Measurements from ENCODE around the gene COQ10A.

COQ10A gene

DNA sequence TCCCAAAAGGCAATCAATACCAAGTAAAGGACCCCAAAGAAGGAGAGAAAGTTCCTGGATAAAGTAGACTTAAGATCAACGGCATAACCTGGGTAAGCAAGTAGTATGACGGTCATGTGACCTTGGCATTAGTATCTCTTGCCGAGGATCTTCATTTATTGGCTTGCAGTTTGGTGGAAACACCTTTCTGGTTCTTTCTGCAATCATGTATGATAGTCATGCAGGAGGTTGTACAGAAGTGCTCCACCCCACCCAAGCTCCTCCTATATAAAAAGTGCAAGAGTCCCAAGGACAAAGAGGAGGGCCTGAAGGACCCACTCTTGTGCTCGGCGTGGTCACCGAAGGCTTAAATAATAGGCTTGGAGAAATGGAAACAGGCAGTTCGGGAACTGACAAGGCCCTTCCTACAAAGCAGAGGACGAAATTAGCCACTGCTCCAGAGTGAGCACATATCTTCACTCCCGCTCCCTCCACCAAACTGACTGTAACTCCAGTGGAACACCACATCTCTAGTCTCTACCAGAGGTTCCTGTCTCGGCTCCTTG is 32.6 kb downstream of the COQ10A start:
- H3K9ac ChIP-seq (ENCODE audit: low read length): peak overlapping the region; percentile 94
- H3K9me2 ChIP-seq (replicated peaks; ENCODE audit: insufficient read depth, low read length): no peaks in the 10 kb centered on the region
- H3K9me3 ChIP-seq (ENCODE audit: insufficient read depth, low read length): no peaks in the 10 kb centered on the region
- TF ChIP-seq EZH2phosphoT487 (conservative IDR thresholded peaks at IDR 0.05; ENCODE audit: low read length): no peak
- TF ChIP-seq, protein P1, sequence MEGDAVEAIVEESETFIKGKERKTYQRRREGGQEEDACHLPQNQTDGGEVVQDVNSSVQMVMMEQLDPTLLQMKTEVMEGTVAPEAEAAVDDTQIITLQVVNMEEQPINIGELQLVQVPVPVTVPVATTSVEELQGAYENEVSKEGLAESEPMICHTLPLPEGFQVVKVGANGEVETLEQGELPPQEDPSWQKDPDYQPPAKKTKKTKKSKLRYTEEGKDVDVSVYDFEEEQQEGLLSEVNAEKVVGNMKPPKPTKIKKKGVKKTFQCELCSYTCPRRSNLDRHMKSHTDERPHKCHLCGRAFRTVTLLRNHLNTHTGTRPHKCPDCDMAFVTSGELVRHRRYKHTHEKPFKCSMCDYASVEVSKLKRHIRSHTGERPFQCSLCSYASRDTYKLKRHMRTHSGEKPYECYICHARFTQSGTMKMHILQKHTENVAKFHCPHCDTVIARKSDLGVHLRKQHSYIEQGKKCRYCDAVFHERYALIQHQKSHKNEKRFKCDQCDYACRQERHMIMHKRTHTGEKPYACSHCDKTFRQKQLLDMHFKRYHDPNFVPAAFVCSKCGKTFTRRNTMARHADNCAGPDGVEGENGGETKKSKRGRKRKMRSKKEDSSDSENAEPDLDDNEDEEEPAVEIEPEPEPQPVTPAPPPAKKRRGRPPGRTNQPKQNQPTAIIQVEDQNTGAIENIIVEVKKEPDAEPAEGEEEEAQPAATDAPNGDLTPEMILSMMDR (IDR thresholded peaks at IDR 0.05; ENCODE audit: insufficient read depth, low read length, poor library complexity, severe bottlenecking): no peak
- peaks cover 58% of the 10 kb centered on the region for H3K79me2 ChIP-seq (ENCODE audit: insufficient read depth, low read length)
- H3K4me2 ChIP-seq (ENCODE audit: low read depth, low read length, poor library complexity, severe bottlenecking): peak overlapping the region; percentile 67
- no peaks in the 10 kb centered on the region for H3K27me3 ChIP-seq (ENCODE audit: low read length)
- peak overlapping the region; percentile 77 for H3K27ac ChIP-seq (ENCODE audit: low read depth, low read length)
- H3K36me3 ChIP-seq (ENCODE audit: low read length): peaks cover 12% of the 10 kb centered on the region; the same call in 1 of the 2 replicates
- H2AFZ ChIP-seq (ENCODE audit: low read depth, low read length, severe bottlenecking): peak overlapping the region; percentile 28
- no peaks in the 10 kb centered on the region for H4K20me1 ChIP-seq (ENCODE audit: low read depth, low read length)
- peak overlapping the region; percentile 94 for H3K4me3 ChIP-seq (ENCODE audit: insufficient read depth, low read length, poor library complexity, severe bottlenecking)
- H3F3A ChIP-seq (ENCODE audit: insufficient read depth): peaks cover 9% of the 10 kb centered on the region

DNA sequence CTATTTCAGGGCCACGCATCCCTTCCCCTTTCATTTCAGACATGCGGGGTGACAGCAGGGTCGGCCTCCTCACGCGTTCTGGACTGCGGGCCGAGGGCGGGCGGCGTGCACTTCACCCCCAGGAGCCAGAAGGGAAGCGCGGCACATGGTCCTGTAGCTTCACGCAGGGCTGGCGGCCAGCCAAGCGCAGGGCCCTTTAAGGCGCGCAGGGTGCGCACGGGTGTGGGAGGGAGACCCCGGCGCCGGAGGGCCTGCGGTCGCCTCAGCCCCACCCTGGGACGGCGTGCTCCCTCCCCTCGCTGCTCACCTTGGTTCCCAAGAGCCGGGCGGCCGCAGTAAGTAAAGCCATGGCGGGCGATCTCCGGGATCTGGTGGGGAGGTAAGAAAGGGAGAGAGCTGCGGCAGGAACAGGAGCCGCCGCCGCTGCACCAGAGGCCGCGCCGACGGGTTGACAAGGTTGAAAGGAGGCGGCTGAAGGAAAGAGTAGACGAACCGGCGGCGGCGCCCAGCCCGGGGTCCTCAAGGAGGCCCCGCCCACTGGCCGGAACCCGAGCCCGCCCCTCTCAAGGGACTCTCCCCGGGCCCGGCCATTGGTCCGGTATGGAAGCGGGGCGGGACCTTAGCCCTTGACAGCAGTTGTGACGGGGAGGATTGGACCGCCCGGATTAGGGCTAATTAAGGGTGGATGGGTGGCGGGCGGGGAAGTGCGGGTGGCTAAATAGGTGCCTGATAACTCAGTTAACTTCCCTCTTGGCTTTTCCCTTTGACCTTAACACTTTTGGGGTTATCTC is 33.3 kb downstream of the COQ10A start, which contains the start of gene CS:
CS (minus strand) TSS at position 478 of the 791 bp plus-strand sequence; CDS start at position 349, 129 bp downstream.
- H3K9me3 ChIP-seq (ENCODE audit: insufficient read depth, low read length): no peaks in the 10 kb centered on the region
- peak within 1 kb of the TSS; percentile 61 for H2AFZ ChIP-seq (ENCODE audit: low read depth, low read length, severe bottlenecking)
- peaks cover 52% of the 10 kb centered on the region for H3K79me2 ChIP-seq (ENCODE audit: insufficient read depth, low read length)

DNA sequence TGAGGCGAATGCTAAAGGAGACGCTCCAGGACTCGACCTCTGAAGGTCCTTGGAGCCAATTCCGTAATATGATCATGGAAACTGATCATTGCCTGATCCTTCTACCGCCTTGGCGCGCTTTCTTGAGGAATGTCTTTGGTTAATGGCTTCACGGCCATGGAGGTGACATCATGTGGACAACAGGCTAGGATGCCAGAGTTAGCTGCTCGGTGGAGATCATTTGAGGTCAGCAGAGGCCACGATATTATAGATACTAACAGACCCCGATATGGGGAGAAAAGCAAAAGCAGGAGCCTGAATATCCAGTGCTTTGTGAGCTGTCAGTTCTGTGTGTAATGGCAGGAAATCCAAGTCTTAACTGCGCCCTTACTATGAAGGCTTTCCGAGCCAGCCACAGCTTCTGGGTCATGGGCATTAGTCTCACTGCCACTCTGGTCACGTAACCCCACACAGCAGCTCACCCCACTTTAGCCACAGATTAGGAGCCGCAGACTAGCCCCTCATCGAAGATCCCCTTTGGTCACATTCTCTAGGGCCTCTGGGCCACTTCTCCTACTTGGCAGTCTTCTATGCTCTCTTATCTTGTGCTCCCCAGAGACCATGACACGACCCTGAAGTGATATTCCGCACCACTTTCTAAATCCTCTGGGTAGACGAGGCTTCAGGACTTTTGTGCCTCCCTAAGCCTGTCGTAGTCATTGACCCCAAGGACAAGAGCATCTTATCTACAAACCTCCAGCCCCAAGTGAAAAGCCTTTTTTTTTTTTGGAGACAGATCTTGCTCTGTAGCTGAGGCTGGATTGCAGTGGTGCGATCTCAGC is 34.1 kb downstream of the COQ10A start:
- no peaks in the 10 kb centered on the region for H4K20me1 ChIP-seq (ENCODE audit: low read depth, low read length)
- H3K9me2 ChIP-seq (replicated peaks; ENCODE audit: insufficient read depth, low read length): no peaks in the 10 kb centered on the region
- peak overlapping the region; percentile 77 for H3K27ac ChIP-seq (ENCODE audit: low read depth, low read length)
- peak overlapping the region; percentile 94 for H3K9ac ChIP-seq (ENCODE audit: low read length)
- peak overlapping the region; percentile 98 for H3K4me2 ChIP-seq (ENCODE audit: low read depth, low read length, poor library complexity, severe bottlenecking)
- no peaks in the 10 kb centered on the region for H3K9me3 ChIP-seq (ENCODE audit: insufficient read depth, low read length)
- H3K4me3 ChIP-seq (ENCODE audit: insufficient read depth, low read length, poor library complexity, severe bottlenecking): peak overlapping the region; percentile 83
- H2AFZ ChIP-seq (ENCODE audit: low read depth, low read length, severe bottlenecking): peak overlapping the region; percentile 61
- H3K79me2 ChIP-seq (ENCODE audit: insufficient read depth, low read length): peaks cover 44% of the 10 kb centered on the region
- peaks cover 12% of the 10 kb centered on the region; the same call in 1 of the 2 replicates for H3K36me3 ChIP-seq (ENCODE audit: low read length)
- no peak for TF ChIP-seq EZH2phosphoT487 (conservative IDR thresholded peaks at IDR 0.05; ENCODE audit: low read length)
- TF ChIP-seq, protein P1 (IDR thresholded peaks at IDR 0.05; ENCODE audit: insufficient read depth, low read length, poor library complexity, severe bottlenecking): no peak
- no peaks in the 10 kb centered on the region for H3K27me3 ChIP-seq (ENCODE audit: low read length)
- H3F3A ChIP-seq (ENCODE audit: insufficient read depth): peaks cover 17% of the 10 kb centered on the region

More for the DNA sequence above, 33.3 kb downstream of the COQ10A start, which contains the start of gene CS:
- Histone ChIP-seq H3K9me2 (replicated peaks; ENCODE audit: insufficient read depth, low read length) (no peaks in the 10 kb centered on the region), H3K27me3 (ENCODE audit: low read length) (no peaks in the 10 kb centered on the region), H4K20me1 (ENCODE audit: low read depth, low read length) (no peaks in the 10 kb centered on the region), H3K36me3 (ENCODE audit: low read length) (peaks cover 12% of the 10 kb centered on the region; the same call in 1 of the 2 replicates), H3K4me3 (ENCODE audit: insufficient read depth, low read length, poor library complexity, severe bottlenecking) (peak within 1 kb of the TSS; percentile 94), H3K4me2 (ENCODE audit: low read depth, low read length, poor library complexity, severe bottlenecking) (peak within 1 kb of the TSS; percentile 98), H3F3A (ENCODE audit: insufficient read depth) (peaks cover 9% of the 10 kb centered on the region), H3K27ac (ENCODE audit: low read depth, low read length) (peak within 1 kb of the TSS; percentile 77), H3K9ac (ENCODE audit: low read length) (peak within 1 kb of the TSS; percentile 94)
- TF ChIP-seq EZH2phosphoT487 (conservative IDR thresholded peaks at IDR 0.05; ENCODE audit: low read length): no peak
- TF ChIP-seq, protein P1 (IDR thresholded peaks at IDR 0.05; ENCODE audit: insufficient read depth, low read length, poor library complexity, severe bottlenecking): no peak

Measured in SU-DHL-6 (cell line).